Measurements from ENCODE around the gene FGG. TPM values are rescaled to one million over a fixed set of nuclear protein-coding genes. Genes with fewer than 3 reads are reported as not detected.

Gene FGG
- total and polyA plus RNA-seq, 10 of the 15 experiments (the other 5 are each of a cell fraction or from before 2014, with no cell fraction given) = 1.8 TPM; not detected in 9

- ATAC-seq (no peak), FAIRE-seq (no peak), DNase-seq (ENCODE audit: low read depth, low spot score) (no peak)
- H3K4me1 ChIP-seq (ENCODE audit: control insufficient read depth, insufficient read depth, low read length) = no peaks in the 10 kb centered on the region
- no peaks in the 10 kb centered on the region for H3K36me3 ChIP-seq (ENCODE audit: control insufficient read depth in 2 of 2, insufficient read depth in 2 of 2, low read length in 1 of 2)
- ChIA-PET CTCF (no interaction called here), POLR2A (no interaction called here), RAD21 (ENCODE audit: unreplicated experiment) (no interaction called here), SMC1A (ENCODE audit: uncharacterized antibody, unreplicated experiment) (interaction anchor here (1.0 to 1.5 kb wide), 2 partner anchors 9 to 13 kb away, joined by 3 read pairs; no protein-coding TSS in a partner anchor)
- in situ Hi-C loops (cut with MboI) = no loop called here
- H3K9ac ChIP-seq (ENCODE audit: control insufficient read depth, insufficient read depth, low read length) = no peak overlapping the region
- no peaks in the 10 kb centered on the region for H3K79me2 ChIP-seq (ENCODE audit: control insufficient read depth, insufficient read depth, low read length)
- H3K4me2 ChIP-seq (ENCODE audit: control insufficient read depth, insufficient read depth) = no peak overlapping the region
- no TSS peak for BruUV-seq (replicated peaks)
- H3K27ac ChIP-seq (ENCODE audit: control insufficient read depth, insufficient read depth) = no peak overlapping the region
- H4K20me1 ChIP-seq (ENCODE audit: control insufficient read depth, insufficient read depth) = no peaks in the 10 kb centered on the region
- intact Hi-C loops (cut with micrococcal nuclease; ENCODE audit: unreplicated experiment) = no loop called here
- H3K9me3 ChIP-seq (replicated peaks; ENCODE audit: control insufficient read depth, insufficient read depth, low read length) = no peaks in the 10 kb centered on the region
- TF ChIP-seq, protein P1, sequence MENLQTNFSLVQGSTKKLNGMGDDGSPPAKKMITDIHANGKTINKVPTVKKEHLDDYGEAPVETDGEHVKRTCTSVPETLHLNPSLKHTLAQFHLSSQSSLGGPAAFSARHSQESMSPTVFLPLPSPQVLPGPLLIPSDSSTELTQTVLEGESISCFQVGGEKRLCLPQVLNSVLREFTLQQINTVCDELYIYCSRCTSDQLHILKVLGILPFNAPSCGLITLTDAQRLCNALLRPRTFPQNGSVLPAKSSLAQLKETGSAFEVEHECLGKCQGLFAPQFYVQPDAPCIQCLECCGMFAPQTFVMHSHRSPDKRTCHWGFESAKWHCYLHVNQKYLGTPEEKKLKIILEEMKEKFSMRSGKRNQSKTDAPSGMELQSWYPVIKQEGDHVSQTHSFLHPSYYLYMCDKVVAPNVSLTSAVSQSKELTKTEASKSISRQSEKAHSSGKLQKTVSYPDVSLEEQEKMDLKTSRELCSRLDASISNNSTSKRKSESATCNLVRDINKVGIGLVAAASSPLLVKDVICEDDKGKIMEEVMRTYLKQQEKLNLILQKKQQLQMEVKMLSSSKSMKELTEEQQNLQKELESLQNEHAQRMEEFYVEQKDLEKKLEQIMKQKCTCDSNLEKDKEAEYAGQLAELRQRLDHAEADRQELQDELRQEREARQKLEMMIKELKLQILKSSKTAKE (IDR thresholded peaks at IDR 0.05; ENCODE audit: low read depth, poor library complexity, severe bottlenecking) = no peak
- TF ChIP-seq IKZF2 (IDR thresholded peaks at IDR 0.05) (no peak), EGR1 (IDR thresholded peaks at IDR 0.05; ENCODE audit: borderline replicate concordance in 1 of 2, low read depth in 2 of 2, low read length in 2 of 2) (no peak), TAF1 (IDR thresholded peaks at IDR 0.05; ENCODE audit: borderline replicate concordance, low read depth, low read length) (no peak), NR2C1 (IDR thresholded peaks at IDR 0.05) (no peak), ESRRA (IDR thresholded peaks at IDR 0.05; ENCODE audit: low read length) (no peak), DPF2 (IDR thresholded peaks at IDR 0.05) (no peak), SIX5 (IDR thresholded peaks at IDR 0.05; ENCODE audit: low read depth, low read length, severe bottlenecking) (no peak), BMI1 (IDR thresholded peaks at IDR 0.05; ENCODE audit: borderline replicate concordance) (no peak), SPI1 (IDR thresholded peaks at IDR 0.05; ENCODE audit: borderline replicate concordance, insufficient read depth, low read depth, low read length) (no peak), TARDBP (IDR thresholded peaks at IDR 0.05; ENCODE audit: borderline replicate concordance) (no peak)
- H2AFZ ChIP-seq (ENCODE audit: control insufficient read depth, low read depth, low read length) = no peak overlapping the region
- 0% methylated on average over 3 of the region's 3 CpGs for WGBS (ENCODE audit: insufficient coverage, insufficient replicate concordance, low lambda C conversion rate, missing lambda C conversion rate)
- H3K4me3 ChIP-seq = no peak overlapping the region
- H3K27me3 ChIP-seq (replicated peaks in 1 of 2; ENCODE audit: control insufficient read depth in 2 of 2, insufficient read depth in 2 of 2, low read length in 1 of 2) = no peaks in the 10 kb centered on the region
These were observed 47.6 kb upstream of the FGG start for GRCh38 chr4:154660052-154660451.

Data from GM12878 (cell line).